ENCODE measurements around the gene NRCAM.

NRCAM gene

DNA sequence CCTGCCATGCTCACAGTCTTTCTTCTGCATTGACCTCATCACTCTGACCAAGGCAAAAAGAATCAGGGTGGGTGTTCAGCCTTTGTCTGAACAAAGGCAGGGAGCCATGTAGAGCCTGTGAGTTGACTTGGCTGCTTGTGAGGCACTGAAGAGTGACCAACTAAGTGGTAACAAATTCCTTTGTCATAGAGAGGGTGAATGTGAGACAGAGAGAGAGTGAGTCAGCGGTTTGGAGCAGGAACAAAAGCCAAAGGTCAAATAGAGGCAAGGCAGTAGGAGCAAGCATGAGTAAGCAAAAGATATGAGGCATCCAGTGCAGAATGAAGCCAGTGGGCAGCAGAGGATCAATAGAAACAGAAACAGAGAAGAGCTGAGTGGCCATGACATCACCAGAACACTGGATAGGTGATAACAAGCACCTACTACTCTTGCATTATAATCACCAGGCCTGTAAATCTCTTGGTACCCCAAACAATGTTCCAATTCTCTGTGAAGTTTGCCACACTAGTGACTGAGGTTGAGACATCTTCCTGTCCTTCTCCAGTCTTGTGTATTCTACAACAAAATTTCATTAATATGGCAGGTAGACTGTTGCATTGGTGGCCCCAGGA, 209.9 kb downstream of the NRCAM start:
- DNase-seq (no peak), ATAC-seq (peak; percentile 65)

DNA sequence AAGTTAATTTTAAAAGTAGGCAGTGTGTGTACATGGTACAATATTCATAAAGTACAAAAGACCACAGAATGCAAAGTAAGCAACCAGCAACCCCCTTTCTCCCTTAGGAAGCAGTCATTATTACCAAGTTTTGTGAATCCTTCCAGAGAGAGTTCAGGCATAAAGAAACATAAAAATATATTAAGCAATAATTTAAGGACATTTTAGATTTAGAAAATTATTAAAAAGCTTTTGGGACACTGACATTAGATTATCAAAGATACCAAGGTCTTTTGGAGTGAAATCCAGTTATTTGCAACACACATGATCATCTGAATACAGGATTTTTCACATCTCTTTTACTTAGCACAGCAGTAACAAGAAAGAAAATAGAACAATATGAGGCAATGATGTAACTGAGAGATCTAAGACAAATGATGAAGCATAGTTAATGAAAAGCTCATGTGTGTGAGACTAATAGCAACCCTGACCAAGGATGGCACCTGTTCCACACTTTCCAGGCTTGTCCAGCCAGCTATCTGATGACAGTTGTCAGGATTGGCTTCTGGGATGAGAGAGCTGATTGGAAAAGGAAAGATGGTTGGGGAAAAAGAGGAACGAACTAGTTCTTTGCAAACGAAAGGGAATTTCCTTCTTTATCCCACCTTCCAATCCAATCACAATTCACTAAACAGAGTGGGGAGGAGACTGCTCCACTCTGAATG, 210.6 kb downstream of the NRCAM start:
- DNase-seq: no peak
- ATAC-seq: no peak

DNA sequence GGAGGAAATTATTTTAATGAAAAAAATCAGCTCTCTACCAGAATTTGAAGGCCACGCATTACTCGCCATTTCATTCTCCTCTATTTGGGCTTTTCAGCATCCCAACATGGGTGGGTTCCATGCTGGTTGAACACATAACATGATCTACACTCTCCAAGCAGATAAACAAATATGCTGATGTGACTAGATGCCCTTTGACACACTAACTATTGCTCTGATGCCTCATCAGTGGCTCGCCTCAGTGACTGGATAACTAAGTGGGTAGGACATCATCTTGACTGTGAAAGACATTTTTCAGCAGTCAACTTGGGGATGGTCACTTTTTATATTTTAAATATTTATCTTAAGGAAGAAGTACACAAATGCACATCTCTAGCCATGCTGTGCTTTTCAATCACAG, 212.1 kb downstream of the NRCAM start:
- DNase-seq (no peak), ATAC-seq (no peak)

DNA sequence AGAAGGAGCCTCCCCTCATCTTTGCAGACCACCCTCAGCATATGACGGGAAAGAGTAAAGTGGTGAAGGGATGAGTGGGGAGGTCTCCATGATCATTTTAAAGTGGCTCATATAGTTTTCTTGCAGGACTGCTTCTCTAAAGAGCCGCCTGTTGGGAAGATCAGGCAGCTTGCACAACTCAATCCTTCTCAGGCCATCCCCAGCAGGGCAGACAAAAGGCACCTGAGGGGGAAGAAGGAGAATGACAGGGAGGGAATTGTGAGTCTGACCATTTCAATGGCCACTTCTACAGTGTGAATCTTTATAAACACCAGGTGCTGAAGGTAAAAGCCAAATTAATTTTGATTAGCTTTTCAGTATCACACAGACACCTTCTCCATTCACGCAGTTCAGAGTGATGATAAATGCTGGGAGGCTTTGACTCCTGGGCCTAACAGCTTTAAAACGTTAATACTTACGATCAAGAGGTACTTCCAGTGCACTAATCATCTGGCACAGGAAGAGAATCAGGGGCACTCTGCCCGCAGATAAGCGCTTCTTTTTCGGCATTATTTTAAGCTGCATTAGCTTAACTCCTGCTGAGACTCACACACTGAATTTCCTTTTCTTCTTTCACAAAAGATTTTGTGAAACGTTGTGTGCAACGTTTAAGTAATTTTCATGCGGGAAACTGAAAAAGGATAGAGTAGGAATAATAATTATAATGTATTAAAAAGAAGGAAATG, 216.6 kb downstream of the NRCAM start:
- no peak for ATAC-seq
- no peak for DNase-seq

DNA sequence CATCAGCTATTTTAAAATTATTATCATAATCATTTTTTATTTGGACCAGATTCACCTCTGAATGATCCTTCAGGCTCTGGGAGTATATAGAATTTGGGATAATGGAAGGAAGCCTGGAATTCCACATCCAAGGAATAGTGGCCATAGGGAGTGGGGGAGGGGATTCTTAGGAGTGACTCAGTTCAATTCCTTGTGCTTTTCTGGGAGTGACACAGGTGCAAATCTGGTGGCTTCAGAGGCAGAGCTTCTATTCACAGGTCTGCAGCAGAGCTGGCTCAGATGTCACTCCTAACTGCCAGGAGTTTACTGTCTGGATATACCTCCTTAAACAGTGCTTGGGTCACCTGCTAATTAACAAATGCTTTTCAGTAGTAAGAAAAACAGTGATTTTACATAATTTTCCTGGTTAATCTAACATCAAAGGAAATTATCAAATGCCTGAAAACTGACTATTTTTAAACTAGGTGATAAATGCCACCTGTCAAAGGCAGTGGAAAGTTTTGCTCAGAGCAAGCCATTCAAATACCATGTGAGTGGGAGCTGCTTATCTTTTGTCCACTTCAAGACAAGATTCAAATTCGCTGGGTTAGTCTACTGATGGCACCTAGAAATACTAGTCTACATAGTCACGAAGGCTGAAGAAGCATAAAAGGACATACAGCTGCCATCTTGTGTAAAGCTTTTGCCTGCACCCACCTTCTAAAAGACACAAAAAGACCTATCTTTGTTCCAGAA, 219.4 kb downstream of the NRCAM start:
- DNase-seq (no peak), ATAC-seq (no peak)

DNA sequence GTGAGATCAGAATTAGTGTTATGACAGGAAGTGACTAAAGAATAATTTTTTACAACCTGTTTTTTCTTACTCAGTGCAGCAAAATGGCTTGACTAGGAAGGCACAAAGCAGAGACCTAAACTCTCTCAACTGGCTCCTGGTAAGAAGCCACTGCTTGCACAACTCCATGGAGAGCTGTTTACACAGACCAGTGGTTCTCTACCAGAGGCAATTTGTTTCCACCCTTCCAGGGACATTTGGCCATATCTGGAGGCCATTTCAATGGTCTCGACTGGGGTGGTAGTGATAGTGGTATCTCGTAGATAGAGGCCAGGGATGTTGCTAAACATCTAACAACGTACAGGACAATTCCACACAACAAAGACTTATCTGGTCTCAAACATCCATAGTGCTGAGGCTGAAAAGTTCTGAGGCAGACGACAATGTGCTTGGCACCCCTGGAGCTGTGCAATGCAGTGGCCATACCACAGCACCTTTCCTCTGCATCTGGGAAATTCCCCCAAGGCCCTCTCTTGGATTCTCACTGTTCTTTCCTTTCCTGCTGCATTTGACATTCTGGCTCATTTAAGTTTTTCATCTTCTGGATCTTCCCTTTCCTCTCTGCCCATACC, 220.7 kb downstream of the NRCAM start:
- DNase-seq (no peak), ATAC-seq (peak; percentile 19)

DNA sequence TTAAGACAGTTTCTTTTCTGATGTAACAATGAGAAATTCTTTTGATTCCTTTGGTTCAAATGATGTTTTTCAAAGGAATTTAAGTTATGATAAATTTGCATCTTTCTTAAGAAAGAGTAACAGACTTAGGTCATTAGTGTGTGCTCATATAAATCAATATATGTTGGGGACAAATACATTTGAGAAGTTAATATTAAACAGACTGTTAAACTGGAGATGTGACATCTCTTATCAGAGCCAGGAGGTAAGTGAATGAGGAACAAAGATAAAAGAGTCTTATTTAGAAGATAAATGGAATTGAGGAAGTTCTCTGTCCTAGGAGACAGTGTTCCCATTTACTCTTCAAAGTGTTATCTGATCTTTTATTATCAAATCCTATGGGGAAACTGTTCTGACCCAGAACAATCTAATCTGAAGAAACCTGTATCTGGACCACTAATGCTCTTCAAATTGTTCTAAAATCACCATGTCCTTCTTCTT, 221.2 kb downstream of the NRCAM start:
- DNase-seq (no peak), ATAC-seq (no peak)

DNA sequence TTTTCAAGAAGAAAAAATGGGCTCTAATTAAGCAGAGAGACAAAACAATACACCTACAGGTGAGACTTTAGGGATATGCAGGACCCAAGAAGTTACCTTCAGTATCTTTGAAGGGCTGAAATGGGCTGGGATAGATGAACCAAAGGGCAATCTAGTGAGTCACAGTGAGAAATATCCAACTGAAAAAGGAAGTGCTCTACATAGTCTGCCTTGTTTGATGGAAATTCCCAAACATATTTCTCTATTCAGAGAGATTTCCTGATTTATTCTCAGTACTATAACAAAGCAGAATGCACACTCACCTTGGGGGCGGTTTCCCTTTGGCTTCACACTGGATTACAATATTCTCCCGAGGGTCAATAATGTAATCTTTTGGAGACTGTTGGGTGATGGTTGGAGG, 222.0 kb downstream of the NRCAM start:
- no peak for DNase-seq
- no peak for ATAC-seq

DNA sequence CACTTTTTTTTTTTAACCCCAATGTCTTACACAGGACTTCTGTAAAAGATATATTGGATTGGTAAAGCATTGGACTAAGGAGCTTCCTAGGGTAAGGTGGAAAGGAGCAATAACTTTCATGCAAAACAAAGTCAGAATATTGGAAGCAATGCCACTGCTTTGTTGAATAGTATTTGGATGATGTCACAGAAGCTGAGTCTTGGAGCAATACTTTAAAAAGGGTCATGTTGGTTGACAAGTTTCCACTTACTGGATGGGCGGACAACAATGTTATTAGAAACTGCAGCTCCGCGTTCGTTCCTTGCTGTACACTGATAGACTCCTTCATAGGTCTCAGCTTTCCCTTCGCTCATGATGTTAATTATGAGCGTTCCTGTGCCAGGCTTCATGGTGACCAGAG, 224.2 kb downstream of the NRCAM start:
- ATAC-seq (no peak), DNase-seq (no peak)

DNA sequence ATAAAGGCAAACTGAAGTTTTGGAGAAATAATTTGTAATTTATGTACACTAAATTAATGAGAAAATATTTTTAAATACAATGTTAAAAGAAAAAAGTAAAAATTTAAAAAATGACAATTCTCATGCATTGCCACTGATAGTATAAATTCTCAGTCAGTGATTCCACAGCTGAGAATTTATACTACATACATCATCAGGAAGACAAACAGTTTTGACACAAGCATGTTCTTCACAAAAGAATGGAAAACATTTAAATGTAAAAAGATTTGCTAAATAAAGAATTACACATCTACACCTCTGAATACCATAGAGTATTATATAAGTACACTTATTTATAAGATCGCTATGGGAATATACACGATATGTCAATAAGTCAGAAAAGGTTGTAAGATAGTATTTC, 225.0 kb downstream of the NRCAM start:
- DNase-seq: no peak
- ATAC-seq: no peak

DNA sequence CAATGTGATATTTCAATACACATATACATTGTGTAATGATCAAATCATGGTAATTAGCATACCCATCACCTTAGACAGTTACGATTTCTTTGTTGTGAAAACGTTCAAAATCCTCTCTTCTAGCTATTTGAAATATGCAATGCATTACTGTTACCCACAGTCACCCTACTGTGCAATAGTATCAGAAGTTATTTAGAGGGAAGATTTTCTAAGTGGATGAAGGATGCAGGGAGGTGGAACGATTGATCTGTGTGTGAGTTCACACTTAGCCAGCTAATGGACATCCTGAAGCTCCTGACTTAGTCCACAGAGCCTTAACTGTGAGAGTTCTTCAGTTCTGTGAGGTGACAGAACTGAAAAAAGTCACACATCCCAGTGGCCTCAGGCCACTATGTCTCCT, 228.9 kb downstream of the NRCAM start:
- DNase-seq (no peak), ATAC-seq (no peak)

DNA sequence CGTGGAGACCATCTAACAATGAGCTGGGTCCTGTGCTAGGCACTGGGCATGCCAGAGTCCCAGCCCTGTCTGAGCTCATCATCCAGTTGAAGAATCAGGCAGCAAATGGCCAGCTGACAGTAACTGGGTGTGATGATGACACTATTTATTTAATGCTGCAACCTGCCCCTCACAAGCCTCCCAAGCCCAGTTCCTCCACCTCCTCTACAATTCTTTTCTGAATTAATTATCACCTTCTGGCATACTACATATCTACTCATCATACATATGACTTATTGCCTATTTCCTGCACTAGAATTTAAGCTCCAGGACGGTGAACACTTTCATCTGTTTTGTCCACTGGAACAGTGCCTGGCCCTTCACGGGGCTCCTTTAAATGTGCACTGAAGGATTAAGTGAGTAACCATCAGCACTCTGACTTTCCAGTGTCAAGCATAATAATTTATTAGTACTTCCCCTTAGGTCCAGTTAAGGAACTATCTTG, 229.4 kb downstream of the NRCAM start:
- ATAC-seq: no peak
- DNase-seq: no peak

DNA sequence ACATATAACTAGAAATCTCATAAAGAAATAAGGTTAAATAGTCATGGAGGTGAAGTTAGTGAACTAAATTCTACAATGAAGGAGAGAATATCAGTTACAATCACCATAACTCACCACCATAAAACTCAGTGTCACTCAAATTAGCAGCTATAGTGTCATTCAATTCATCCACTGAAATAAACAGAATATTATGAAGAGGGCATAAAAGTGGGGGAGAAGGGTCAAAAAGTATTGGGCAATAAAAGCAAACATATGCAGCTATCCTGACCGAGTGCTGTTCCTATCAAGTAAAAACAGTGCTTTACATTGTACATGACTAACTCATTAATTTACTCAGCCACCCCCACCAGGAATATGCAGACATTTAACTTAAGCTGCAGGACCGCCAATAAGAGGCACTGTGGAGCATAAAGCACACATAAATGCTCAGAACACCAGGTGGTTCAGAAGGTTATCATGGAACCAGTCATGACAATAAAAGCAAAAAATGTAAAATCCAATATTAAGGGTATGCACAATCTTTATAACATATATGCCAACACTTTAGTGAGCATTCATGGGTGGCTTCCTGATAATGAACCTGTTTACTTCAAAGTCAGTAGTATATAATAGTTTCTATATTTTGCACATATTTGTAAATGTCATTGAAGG, 230.6 kb downstream of the NRCAM start:
- DNase-seq (no peak), ATAC-seq (no peak)

DNA sequence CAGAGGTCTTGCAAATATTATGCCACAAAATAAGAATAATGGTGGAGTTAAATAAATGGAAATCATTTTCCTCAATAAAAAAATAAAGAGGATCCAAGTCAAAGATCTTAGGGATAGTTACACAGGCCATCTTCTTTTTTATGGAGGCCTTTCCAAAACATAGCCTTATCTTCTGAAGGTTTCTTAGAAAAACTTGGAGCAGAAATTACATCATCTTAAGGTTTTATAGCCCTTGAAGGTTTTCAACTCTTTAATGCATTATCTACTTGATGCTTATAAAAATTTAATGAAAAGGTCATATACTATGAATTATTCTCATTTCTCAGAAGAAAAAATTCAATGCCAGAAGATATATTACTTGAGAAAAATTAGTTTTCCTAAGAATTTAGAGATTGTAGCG, 231.8 kb downstream of the NRCAM start:
- DNase-seq (no peak), ATAC-seq (no peak)

DNA sequence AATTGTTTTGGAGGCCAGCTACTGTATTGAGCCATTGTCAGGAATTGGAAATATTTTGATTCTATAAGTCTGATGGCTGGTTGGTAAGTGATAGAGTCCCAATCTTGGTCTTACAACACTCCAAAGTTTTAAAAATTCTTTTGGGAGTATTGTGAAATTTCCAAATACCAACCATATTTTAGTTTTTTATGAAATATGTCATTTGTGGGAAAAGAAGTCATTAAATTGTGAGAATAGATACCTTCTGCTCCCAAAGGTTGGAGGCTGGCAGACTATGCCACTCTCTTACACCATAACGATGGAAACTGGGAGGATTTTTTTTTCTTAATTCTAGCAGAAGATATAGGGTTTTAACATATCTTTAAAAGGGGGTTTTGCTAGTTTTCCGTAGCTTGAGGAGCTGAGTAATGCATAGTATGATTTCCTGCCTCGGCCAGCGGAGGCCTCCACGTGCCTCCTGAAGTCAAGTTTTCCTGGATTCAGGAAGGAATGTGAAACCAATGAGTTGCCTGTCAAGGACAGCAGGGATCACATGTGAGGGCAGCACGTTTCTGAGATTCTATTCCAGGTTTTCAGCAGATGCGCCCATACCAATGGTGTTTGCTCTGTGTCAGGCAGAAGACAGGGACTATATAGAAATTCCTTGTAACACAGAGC, 233.9 kb downstream of the NRCAM start:
- ATAC-seq (no peak), DNase-seq (no peak)

DNA sequence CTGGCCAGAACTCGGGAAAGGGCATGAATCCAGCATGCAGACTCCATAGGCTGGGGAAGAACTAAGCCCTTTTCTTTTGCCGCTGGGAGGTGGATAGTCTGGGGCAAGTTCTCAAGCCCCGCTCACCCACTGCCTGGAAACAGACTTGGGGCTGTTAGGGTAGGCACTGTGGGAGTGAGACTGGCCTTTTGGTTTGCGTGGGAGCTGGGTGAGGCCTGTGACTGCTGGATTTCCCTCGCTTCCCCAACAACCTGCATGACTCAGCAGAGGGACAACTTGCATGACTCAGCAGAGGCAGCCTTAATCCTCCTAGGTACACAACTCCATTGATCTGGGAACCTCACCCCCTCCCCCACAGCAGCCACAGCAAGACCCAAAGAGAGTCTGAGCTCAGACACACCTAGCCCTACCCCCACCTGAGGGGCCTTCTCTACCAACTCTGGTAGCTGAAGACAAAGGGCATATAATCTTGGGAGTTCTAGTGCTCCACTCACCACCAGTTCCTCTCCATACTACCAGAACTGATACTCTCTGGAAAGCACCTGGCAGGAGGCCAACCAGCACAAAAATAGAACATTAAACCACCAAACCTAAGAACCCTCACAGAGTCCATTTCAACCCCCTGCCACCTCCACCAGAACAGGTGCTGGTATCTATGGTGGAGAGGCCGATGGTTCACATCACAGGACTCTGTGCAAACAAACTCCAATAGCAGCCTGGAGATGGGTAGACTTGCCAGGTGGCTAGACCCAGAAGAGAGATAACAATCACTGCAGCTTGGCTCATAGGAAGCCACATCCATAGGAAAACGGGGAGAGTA, 244.6 kb downstream of the NRCAM start:
- DNase-seq (peak; percentile 15), ATAC-seq (peak; percentile 40)

DNA sequence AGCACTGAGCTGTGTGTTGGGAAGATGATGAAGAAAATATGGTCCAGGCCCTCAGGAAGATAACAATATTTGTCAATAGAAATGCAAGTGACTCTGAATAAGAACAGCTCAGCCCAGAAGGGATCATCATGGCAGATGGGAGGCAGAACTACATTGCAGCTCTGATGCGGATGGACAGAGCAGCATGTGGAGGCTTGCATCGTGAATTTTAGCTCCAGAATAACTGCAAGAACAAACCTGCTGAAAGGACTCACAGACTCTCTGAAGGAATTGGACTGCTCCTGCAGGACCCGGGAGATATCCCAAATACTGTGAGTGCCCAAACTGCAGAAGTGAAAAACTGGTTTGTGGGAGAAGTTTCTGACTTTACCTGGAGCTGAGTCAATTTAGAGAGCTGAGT, 245.4 kb downstream of the NRCAM start:
- no peak for ATAC-seq
- DNase-seq: no peak

DNA sequence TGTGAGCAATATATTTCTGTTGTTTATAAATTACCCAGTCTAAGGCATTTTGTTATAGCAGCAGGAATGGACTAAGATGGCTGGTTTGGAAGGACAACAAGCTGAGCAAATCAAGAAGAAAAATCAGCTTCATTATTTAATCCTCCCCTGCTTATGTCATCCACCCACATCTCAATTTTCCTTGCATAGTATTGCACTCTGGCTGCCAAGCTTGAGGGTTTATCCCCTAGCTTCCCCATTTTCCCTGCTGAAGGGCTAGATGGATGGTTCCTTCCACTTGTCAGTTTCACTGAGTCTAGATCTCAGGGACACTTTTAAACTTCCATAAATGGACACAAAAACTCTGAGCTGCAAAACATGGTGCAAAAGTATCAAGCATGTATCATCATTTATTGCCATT, 250.9 kb downstream of the NRCAM start:
- DNase-seq (no peak), ATAC-seq (no peak)

DNA sequence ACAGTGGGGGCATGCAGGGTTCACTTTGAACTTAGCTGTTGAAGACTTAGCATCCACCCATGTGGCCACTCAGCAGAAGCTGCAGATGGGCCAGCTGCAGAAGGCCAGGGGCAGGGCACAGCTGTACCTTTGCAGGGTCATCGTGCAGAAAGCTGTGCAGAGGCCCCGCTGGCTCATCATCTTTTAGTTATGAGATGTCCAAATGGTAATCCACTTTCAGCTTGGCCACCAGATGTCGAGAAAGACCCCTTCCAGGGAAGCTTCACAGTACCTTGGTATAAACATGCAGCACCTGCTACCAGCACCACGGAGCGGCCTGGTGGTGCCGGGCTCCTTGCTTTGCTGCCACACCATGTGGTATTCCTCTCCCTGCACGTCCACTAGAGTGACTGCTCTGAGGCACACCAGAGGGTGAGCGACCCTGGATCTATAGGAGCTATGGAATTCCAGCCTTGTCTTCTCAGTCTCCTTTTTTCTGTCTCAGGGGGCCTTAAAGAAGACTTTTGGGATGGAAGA, 251.9 kb downstream of the NRCAM start:
- ATAC-seq (no peak), DNase-seq (no peak)

DNA sequence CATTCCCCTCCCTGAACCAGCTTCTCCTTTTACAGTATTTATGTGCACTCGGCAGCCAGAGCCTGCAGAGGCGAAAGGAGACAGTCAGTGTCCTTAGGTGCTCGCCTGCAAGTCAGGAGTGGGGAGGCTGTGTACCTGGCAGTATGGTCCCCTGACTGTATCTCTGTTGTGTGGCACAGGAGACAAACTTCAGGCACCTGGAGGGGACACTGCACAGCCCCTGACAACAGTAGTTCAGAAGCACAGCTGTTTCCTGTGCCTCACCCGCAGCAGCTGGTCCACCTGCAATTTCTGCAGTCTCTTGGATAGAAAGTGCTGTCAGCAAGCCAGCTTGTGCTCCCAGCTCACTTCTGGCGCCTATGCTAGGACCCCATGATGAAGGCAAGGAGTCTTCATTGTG, 252.7 kb downstream of the NRCAM start:
- ATAC-seq: no peak
- no peak for DNase-seq
